ENCODE results near the gene LAMTOR1. TPM values are rescaled to one million over a fixed set of nuclear protein-coding genes. Genes with fewer than 3 reads are reported as not detected.

The LAMTOR1 gene
- total RNA-seq, 1 donor from 2014 or later: 135 TPM

DNA sequence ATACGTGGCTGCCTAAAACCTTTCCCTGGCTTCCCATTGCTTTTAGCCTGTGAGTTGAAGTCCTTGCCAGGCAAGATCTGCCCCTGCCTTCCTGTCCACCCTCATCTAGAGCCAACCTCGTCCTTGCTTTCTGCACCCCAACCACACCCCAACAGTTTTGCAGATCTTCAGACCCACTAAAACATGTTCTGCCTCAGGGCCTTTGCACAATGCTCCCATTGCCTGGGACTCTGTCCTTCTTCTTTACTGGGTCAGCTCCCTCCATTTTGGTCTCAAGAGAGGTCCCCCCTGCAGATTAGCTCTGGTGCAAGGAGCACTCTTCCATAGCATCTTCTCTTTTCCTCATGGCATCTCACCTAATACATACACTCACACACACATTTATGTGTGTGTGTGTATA, 17.8 kb upstream of the LAMTOR1 start:
- no peak for DNase-seq (ENCODE audit: extremely low read depth, low read depth, low spot score)

DNA sequence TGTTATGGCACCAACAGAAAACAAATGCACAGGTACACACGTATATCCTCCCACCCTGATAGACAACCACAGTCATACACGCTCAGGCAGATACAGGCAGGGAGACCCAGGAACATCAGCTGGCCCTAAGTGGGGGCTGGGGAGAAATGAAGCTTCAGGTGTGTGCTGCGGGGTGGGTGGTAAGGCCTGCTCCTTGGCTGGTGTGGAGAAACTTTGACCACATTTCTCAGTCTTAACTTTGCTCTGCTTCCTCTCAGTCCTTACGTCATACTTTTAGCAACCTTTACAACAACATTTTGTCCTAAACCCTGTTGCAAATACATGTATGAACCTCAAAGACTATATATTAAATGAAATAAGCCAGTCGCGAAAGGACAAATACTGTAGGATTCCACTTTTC, 16.1 kb upstream of the LAMTOR1 start:
- DNase-seq (ENCODE audit: extremely low read depth, low read depth, low spot score): no peak

DNA sequence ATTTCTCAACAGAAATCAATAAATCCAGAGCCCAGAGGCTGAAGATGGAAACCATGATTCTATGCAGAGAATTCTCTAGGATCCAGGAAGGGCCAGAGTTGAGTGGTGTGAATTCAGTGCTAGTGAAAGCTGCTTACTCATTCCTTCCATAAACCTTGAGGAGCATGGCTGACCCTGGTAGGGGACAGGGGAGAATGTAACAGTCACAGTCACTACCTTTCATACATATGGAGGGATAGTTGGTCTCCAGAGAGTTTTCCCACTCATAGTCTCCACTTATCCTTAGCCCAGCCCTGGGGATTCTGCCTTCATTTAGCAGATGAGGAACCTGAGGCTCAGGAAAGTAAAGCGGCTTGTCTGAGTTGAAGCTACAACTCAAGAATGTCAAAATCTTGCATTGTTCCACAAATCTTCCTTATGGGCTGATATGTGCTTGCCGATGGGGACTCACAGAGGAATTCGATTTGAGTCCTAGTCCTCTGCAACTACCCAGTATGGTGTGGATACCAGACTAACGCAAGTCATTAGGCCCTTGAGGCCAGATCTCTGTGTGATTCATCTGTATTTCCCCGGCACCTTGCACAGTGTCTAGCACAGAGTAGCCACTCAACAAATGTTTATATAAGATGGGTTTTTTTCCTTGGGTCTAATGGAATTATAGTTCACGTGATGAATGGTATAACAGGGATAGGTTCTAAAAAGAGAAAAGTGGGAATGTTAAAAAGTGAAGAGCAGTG, 13.1 kb upstream of the LAMTOR1 start:
- DNase-seq (ENCODE audit: extremely low read depth, low read depth, low spot score): no peak

DNA sequence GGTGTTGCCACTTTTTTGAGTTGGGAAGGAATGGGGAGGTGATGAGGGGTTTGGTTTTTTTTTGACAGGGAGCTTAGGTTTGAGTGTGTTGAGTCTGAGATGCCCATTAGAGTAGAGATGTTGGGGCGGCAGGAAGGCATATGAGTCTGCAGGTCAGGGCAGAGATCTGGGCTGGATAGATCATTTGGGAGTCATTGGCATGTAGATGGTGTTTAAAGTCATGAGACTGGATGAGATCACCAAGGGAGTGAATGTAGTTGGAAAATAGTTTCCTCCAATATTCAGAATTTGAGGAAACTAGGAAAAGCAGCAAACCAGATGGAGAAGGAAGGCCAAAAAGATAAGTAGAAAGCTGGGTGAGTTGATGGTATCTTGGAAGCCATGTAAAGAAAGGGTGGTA, 11.5 kb upstream of the LAMTOR1 start:
- no peak for DNase-seq (ENCODE audit: extremely low read depth, low read depth, low spot score)

DNA sequence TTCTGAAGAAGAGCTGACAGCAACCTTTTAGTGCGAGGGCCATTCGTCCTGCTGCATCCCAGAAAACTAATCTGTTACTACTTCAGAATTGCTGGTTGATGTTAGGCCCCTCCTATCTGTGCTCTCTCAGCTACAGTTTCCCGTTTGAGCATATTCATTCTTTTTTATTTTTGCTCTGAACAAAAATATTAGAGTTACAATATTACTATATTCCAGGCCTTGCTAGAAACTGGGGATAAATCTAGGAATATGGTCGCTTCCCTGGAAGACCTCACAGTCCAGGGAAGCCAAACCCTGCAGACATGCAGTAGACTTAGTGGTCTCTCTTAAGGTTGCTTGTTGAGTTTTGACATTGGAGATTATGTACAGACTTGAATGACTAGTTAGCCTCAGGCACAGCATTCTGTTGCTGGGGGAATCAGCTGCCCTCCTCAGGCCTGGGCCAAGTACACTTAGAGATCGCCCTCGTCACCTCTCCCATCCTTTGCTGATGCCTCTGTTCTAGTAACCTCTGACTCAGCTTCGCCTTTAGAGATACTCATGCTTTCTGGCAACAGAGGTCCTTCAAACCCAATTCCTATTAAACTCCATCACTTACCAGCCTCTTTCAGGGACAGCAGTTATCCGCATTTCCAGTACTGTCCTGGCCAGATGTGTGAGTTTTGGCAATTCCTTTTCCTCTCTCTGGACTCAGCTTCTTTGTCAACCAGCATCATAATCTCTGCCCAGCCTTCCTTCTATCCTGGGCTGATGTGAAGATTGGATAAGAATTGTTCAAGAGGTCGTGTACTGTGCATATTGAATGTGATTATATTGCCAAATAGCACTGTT, 10.1 kb upstream of the LAMTOR1 start:
- DNase-seq (ENCODE audit: extremely low read depth, low read depth, low spot score): no peak

DNA sequence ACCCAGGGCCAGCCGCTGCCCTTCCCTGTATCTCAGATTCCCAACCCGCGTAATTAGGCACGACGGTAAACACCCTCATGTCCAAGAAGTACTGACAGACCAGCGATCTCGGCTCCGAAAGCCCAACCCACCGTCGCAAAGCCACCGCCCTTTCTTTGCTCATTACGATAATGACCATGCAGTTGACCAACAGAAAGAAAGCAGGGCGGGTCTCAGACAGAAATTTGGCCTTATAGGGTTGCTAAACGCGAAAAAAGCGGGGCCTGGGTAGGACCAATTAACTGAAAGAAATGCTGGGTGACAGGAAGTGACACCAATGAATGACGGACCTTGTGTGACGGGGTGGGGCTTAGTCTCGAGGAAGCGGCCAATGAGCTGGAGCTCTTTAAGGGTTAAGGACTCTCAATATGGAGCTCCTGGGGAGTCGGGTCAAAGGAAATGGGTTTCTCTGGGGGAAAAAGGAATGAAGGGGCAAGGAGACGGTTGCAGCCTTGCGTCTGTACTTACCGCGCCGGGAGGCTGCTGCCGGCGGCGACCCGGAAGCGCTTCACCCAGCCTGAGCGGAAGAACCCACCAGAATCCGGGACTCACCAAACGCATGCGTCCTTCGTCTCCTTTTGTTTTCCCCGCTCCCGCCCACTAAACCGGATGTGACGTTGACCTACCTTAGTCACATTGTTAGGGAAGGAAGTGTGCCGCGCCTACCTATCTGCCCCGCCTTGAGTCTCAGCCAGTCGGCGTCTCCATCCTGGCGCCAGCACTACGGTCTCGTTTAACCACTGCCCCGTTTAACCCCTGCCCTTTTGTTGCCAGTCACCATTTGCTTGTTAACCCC, 9.3 kb upstream of the LAMTOR1 start, which contains the start of gene ANAPC15:
Gene ANAPC15, minus strand, starts transcription at position 553 of the 835 bp plus-strand sequence. CDS start 1,419 bp downstream, outside the sequence.
- peak; percentile 100 for DNase-seq (ENCODE audit: extremely low read depth, low read depth, low spot score)

DNA sequence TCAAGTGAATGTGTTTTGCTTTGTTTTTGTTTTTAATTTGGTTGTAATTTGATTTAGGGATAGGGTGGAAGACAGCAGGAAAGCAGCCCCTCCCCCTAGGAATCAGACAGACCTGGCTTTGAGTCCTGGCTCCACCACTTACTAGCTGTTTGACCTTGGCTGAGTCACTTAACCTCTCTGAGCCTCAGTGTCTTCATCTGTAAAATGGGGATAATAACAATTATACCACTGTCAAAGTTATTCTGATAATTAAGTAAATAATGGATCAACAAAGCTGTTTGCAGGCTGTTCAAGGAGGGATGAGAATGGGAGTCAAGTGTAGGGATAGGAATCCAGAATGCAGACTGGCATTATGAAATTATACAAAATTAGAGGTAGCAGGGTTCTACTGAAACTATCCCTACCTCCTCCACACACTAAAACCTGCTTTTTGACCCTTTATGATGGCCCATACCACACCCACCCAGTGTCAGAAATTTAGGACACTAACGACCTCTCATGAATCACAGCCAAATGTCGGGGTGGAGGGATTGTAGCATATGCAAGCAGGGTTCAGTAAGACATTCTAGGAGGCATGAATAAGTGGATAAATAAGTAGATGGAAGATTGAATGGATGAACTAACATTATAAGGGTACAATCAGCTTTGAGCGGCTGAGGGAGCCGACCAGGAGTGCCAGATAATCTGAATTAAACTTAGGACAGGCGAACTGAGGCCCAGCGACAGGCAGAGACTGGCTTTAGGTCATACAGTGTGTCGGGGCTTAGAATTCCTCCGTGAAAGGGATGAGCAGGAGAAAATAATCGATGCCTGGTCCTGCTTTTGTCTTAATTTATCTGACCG, 8.4 kb upstream of the LAMTOR1 start:
- no peak for DNase-seq (ENCODE audit: extremely low read depth, low read depth, low spot score)

DNA sequence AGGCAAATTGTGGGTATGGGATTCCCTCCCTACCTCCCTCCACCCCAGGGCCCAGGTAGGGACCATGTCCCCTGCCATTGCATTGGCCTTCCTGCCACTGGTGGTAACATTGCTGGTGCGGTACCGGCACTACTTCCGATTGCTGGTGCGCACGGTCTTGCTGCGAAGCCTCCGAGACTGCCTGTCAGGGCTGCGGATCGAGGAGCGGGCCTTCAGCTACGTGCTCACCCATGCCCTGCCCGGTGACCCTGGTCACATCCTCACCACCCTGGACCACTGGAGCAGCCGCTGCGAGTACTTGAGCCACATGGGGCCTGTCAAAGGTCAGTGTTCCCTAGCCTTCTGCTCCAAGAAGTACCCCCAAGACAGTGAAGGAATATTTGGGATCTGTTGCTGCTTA, 2.8 kb upstream of the LAMTOR1 start, which contains the start of gene TOMT:
Gene TOMT, plus strand, starts transcription at position 37 of the 400 bp plus-strand sequence. Its CDS starts 28 bp downstream, at position 65.
- no peak for DNase-seq (ENCODE audit: extremely low read depth, low read depth, low spot score)

DNA sequence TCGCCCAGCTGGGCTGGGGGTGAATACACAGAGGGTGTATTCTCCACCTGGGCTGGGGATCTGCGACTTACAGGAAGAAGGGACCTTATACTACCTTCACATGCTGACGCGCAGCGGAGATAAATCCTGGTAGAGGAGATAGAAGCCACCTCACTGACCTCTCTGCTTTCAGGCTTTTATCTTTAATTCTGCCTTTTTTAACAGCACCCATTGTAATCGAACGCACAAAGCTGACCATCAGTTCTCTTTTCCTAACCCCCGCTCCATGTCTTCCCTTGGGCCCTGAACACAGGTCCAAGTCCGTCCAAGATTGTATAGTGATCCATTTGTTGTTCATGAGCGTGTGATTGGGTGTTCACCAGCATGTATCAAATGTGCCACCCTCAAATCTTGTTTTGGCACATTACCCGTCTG, 664 bp upstream of the LAMTOR1 start:
- no peak for DNase-seq (ENCODE audit: extremely low read depth, low read depth, low spot score)

DNA sequence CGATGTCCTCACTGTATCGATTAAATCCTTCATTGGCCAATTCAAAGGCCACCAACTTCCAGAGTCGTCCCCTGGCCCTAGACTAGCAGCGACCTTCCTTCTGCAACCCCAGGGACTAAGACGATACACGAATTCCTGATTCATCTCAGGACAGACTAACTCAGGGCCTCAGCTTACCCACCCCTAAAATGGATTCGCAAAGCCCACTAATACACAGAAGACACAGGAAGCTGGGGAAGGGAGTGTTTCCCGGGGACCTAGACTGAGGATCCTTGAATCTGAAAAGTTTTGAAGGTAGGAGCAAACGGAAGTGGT, 509 bp downstream of the LAMTOR1 start:
- no peak for DNase-seq (ENCODE audit: extremely low read depth, low read depth, low spot score)

DNA sequence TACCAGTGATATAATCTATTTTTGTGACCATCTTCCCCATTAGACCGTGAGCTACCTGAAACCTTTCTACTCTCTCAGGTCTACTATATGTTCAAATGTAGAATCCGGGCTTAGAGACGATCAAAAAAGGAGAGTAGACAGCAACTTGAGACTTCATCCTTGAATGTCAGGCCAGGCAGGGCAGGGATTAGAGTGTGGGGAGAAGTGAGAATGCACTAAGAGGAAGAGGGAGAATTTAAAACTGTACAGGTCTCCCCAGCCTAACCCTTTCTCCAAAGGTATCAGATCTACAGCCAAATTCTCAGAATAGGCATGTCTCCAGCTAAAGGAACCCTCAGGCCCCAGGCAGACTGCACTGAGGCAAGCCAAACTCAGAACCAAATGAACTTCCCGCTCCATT, 935 bp downstream of the LAMTOR1 start:
- DNase-seq (ENCODE audit: extremely low read depth, low read depth, low spot score): no peak

DNA sequence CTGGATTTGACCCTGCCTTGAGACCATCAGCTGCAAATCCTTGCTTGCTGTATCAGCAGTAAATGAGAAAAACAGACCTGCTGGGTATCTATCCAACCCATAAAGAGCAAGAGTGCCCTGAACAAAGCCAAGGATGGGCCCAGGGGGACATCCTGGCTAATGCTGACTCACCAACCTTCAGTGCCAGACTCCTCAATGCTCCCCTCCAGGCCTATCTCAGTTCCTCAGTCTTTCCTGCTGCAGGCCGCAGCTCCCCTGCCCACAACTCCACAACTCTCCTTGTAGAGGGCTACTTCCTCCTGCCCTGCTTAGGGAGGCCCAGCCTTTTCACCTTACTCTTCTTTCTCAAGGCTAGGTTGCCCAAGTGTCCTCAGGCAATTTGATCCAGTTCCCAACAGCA, 2.6 kb downstream of the LAMTOR1 start:
- no peak for DNase-seq (ENCODE audit: extremely low read depth, low read depth, low spot score)

DNA sequence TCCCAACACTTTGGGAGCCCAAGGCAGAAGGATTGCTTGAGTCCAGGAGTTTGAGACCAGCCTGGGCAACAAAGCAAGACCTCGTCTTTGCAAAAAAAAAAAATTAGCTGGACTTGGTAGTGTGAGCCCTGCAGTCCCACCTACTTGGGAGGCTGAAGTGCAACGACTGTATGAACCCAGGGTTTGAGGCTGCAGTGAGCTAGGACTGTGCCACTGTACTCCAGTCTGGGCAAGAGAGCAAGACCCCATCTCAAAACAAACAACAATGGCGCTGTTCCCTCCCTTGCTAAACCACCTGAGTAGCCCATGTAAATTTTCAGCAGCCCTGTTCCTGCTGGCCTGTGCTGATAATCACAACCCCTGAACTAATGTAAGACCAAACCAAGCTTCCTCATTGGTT, 3.1 kb downstream of the LAMTOR1 start:
- no peak for DNase-seq (ENCODE audit: extremely low read depth, low read depth, low spot score)

DNA sequence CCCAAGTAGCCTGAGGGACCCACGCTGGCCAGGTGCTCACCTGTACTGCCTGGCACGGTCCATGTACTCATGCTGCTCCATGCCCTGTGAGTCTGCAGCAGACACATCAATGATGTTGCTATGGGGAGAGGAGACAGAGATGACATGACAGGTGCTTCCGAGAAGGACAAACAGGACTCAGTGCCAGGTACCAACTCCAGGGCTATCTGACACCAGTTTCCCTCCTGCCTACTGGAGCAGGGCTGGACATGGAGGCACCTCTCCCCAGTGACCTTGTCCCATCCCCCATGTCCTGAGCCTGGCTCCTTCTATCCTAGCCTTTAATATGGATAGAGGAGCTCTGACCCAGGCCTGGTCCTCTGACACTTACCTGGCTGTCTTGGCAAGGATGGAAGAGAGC, 4.4 kb downstream of the LAMTOR1 start:
- no peak for DNase-seq (ENCODE audit: extremely low read depth, low read depth, low spot score)

DNA sequence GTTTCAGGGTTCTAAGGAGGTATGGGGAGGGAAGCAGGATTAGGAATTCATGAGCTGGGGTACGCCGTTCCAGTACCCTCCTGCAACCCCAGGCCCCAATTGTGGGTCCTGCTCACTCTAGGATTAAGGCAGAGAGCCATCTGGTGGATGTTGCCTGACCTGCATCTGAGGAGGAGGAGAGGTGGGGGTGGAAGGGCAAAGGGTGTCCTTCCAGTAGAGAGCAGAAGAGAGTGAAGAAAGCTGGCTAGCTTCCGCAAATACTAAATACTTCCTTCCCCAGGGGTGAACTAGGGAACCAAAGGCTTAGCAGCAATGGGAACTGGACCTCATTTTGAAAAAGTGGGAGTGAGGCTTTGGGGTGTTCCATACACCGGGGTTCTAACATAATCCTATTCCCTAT, 11.8 kb downstream of the LAMTOR1 start:
- no peak for DNase-seq (ENCODE audit: extremely low read depth, low read depth, low spot score)

DNA sequence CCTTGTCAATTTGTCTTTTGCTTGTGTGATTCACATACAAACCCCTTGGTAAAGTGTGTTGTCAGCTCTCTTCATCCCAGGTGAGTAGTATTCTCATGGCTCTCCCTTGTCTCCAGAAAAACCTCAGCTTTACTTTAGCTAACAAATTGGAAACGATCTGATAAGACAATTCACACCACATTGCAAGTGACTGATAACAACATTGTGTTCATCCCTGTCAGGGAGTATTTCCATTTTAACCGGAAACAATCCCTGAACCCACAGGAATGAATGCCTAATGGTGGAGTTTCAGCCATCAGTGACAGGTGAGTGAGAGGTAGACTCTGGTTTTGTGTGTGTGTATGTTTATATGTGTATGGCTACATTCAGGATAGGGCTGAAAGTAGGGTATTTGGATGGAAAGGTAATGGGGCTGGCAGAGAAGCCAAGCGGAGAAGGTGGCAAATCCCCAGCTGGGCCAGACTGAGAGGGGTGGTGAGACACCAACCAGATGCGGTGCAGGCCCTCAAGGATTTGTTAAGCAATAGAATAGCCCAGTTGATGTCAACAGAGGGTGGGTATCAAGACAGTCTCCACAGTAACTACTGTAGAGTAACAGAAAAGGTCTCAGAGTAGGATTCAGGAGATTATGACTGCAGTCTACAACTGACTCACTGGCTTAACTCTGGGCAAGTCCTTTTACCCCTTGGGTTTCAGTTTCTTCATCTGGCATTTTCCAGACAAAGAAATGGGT, 14.9 kb downstream of the LAMTOR1 start:
- DNase-seq (ENCODE audit: extremely low read depth, low read depth, low spot score): no peak

DNA sequence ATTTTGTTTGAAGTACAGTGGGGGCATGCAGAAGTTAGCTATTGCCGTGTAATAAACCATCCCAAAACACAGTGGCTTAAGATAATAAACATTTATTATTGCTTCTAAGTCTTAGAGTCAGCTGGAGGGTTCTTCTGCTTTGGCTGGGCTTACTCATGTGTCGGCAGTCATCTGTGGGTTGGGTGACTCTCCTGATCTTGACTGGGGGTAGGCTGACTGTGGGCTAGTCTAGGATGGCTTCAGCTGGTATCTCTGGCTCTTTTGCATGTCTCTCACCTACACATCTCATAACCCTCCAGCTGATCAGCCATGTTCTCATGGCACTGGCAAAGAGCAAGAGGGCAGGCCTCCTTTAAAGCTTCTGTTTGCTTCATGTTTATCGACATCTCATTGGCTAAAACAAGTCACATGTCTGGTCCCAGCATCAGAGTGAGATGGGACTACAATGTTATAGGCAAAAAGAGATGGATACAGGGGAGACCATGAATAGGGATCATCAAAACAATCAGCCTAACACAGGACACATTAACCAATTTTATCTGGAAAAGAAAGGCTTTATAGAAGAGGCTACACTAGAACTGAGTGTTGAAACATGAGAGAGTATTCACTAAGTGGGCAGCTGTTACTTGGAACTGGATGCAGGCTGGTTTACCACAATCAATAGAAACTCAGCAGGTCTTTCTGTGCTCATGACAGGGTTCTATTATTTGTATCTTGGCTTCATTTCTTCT, 17.3 kb downstream of the LAMTOR1 start:
- DNase-seq (ENCODE audit: extremely low read depth, low read depth, low spot score): no peak

DNA sequence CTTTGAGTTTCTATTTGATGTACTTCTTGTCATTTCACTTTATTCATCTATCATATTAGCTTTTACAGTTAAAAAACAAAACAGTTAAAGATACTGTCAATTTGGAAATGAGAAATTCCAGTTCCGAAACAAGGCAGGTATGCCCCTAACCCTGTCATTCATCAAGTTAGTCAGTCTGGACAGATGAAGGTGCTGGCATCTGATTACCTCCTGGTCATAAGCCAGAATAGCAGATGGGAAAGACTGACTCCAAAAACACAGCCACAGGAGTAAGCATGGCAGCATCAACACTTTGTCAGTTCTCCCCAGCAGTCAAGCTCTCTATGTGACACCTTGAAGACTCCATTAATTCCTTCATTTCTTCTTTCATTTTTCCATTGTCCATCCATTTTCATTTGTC, 18.1 kb downstream of the LAMTOR1 start:
- no peak for DNase-seq (ENCODE audit: extremely low read depth, low read depth, low spot score)

DNA sequence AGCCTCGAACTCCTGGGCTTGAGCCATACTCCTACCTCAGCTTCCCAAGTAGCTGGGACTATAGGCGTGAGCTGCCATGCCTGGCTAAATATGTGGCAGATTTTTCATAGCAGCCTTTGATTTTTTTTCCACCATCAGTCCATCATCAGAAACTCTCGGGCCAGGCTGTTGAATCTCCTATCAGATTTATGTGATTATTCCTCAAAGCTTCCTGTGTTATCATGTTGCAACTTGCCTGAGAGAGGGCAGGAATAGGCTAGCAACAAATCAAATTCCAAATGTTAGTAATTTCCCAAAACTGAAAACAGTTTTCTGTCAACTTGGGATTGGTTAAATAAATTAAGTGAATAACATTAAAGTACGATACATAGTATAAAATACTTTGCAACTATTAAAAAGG, 19.0 kb downstream of the LAMTOR1 start:
- DNase-seq (ENCODE audit: extremely low read depth, low read depth, low spot score): no peak

Data from glomerular endothelial cell (primary cell).